GM18498 (cell line): ENCODE results near the gene LRRC63.
"Not testable (repeated sequence)": the region's sequence is repeated elsewhere in the genome, so short reads cannot be mapped to it uniquely, and the experiment has no call there.

Experiments
- ATAC-seq: cut with Tn5 transposase; IDR thresholded peaks from one replicate; pipeline ENCODE4 v1.9.1; 2021; ENCODE audit warnings: mild to moderate bottlenecking, moderate library complexity; ENCODE audit not compliant: unreplicated experiment

Gene LRRC63

DNA sequence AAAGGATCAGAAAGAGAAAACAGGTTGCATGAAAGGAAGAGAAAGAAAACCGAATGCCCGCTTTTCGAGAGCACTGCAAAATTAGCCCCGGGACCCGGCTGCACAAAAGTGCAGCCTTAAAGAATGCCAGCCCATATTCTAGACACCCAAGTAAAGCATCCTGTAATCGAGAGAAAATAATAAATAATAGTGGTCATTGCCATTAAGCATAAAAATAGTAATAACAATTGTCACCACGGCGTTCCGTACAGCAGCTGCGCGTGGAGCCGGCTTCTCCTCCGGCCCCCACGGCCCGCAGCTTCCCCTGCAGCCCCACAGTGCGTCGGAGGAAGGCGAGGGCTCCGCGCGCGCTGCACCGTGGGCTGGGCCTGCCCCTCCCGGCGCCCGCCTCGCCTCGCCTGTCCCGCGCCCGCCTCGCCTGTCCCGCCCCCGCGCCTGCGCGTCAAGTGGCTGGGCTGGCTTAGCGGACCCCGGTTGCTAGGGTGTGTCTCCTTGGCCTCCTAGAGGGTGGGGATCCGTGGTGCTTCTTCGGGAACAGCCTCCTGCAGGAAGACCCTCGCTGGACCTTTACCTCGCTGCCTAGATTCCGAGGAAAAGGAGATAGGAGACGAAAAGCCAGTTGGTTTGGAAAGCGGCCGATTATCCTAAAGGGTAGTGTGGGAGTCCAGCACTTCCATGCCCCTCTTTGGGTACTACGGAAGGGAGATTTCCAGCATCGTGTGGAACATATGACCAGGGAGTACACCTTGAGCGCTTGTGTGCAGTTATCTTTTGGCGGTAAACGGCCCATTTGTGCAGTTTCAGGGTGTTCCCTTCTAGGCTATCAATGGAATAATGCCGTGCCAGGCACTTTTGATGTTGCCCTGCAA lies at the start of gene LRRC63:
TSS of gene LRRC63 (plus strand) at position 446 of the 869 bp plus-strand sequence. CDS start 1,107 bp downstream, outside the sequence.
- ATAC-seq = peak; percentile 98

- ATAC-seq = not testable (repeated sequence)
Measured at GRCh38 chr13:46162741-46163140, 49.0 kb upstream of the LRRC63 start.

DNA sequence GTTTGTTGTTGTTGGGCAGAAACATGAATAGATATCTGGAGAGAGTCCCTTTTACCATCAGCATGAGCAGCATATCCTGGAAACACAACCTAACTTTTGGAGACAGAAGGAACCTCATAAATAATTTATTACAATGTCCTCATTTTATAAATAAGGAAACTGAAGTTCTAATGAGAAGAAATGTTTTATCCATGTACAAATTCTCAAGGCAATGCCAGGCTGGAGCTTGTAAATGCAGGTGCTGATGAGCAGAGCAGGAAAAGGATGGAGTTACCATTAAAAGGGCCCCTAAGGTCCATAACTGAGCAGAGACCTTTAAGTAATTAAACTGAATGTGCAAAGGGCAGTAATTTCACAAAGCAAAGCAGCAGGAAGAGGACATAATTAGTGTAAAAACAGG lies 47.1 kb upstream of the LRRC63 start:
- no peak for ATAC-seq

DNA sequence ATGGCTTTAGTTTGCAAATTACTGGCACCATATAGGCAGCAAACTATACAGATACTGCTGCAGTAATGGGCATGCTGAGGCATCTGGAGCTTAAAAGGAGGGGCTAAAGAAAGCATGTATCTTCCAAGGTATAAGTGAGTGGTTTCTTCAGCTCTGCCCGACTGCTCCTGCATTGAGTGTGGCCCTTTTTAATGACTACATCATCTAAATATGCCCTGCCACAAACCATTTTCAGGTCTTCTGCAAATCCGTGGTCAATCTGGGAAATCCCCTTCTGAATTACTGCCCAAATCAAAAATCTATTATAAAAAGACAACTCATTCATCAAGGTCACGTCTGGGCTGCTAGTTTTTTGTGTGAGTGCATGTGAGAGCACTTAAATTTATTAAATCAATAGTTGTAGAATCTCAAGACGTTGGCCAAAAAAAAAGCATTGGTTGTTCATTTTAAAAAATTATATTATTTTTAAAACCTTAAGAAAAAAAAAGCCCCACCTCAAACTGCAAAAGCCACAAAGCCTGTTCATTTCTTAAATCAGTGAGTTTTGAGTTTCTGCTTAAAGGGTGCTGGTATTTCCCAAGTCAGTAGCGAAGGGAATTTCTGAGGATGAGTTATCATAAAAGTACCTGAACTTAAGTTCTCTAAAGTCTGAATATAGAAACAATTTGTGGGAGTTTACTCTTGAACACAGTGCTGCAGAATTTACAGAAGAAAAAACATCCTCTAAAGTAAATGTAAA lies 46.1 kb upstream of the LRRC63 start:
- peak; percentile 65 for ATAC-seq

GRCh38 chr13:46166224-46166584 lies 45.5 kb upstream of the LRRC63 start:
- no peak for ATAC-seq

DNA sequence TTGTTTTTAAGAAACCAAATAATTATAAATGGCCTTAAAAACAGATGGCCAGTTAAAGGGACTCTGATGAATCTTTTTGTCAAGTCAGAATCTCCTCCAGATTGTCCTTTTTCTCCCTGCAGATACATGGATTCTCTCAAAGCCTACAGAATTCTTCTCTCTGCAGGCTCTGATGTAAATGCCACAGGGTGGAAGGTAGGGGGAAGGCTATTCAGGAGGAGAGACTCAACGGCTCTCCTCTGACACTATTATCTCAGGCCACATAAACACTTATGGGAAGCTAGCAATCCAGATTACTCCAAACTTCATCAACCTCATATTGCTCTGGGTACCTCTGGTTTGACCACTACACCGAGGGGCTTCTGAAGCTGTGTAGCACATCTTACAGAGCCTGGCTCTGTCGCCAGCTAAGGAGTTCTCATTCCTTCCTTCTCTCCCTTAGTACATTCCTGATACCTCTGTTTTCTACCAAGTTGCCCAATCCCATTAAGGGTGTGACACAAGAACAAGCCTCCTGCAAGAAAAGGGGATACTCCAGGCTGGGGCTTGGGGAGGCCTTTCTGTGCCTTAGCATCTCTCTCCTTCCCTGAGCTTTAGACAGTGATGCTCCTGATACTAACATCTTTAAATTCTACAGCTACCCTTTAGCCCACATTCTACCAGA lies 44.6 kb upstream of the LRRC63 start:
- ATAC-seq = no peak

DNA sequence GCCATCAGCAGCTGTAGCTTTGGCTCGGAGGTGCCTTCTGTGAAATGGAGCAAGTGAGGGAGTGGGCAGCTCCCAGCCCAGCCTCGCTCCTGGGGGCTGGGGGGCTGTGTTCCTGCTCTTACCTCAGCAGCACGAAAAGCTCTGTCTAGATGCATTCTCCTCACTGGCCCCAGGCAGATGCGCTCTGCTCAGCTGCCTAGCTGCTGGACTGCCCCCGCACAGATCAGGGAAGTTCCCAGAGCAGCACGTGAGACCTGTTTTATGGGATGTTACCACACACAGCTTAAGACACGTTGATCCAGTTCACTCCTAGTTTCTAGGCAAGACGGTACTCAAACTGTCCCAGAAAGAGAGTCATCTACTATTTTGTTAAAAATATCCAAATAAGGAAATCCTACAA lies 43.4 kb upstream of the LRRC63 start:
- peak; percentile 30 for ATAC-seq

DNA sequence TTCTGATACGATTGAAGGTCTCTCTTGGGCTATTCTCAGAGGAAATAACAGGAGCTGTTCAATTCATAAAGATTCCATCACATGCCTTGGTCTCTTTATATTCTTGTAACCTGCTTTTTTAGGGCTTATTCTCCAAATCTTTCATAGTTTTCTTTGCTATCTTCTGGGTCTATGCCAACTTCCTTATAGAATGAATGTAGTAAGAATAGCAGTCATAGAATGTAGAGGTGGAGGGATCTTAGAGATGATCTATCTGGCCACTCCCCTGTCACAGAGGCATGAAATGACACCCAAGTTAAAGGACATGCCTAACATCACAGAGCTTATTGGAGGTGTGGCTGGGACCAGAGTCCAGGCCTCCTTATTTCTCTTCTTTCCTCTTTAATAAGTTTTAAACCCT lies 42.9 kb upstream of the LRRC63 start:
- no peak for ATAC-seq

DNA sequence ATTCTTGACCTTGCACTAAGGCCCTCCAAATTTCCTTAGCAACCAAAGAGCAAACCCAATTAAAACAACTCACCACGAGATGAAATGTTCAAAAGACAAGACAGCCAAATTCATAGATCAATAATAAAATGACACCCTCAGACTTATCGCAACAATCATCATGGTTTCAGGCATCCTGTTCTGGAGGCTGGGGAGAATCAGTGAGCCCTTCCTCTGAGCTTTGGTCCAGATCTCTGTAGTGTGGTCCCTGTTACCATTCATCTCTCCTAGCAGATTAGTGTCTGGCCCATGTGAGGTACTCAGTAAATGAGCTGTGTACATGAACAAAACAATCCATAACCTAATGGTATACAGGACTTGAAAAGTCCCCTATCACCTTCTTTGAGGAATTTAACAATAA lies 42.0 kb upstream of the LRRC63 start:
- ATAC-seq = no peak

DNA sequence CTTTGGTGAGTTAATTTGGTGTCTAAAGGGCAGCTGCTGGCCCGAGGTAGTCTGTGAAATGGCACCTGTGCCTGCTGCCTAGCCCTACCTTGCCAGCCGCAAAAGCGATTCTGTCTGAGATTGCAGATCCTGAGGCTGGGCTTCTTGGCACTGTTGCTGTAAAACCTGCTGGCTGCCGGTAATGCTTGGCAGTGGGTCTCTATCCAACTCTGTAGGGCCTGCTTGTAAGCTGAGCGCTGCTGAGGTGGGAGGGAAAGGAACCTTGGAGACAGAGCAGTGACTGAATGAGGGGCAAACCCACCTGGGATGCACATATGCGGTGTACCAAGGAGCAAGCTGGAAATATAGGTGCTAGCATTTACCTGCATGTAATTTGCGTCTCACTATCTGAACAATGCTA lies 41.5 kb upstream of the LRRC63 start:
- ATAC-seq = no peak

DNA sequence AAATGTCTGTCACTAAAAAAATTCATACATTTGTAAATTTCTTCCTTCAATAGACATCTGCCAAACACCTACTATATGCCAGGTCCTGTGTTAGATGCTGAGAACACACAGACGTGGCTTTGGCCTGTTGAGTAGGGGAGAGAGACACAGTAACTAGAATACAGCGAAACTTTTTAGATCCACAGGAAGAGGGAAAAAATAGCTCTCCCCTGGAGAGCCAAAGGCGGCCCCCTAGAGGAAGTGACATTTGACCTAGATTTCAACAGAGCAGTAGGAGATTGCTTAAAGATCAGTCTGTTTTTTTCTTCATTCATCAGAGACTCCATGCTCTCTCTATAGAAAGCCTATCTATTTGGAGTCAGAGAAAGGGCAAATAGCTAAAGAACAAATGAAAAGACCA lies 41.0 kb upstream of the LRRC63 start:
- ATAC-seq = no peak

GRCh38 chr13:46171217-46171616 lies 40.5 kb upstream of the LRRC63 start:
- no peak for ATAC-seq

- ATAC-seq = no peak
Measured at GRCh38 chr13:46171739-46172138, 40.0 kb upstream of the LRRC63 start.

DNA sequence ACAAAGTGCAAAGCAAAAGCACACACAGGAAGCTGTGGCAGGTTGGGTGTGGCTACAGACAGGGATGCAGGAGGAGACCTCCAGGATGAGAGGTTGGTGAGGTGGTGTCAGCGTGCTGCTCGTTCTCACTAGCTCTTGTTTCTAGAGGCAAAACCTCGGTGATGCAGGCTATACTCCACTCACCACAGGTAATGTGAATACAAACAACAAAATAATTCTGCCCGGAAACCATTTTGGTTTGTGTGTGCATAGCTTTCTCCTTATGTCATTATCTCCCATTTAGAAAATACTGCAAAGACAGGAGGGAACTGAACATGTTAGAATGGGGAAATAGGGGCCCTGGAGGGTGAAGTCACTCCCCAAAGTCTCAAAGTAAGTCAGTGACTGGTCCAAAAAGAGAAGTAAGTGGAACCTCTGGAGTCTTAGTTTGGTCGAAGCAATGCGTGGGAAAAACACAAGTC lies 39.2 kb upstream of the LRRC63 start:
- no peak for ATAC-seq

- ATAC-seq = peak; percentile 39
Measured at GRCh38 chr13:46173656-46174055, 38.1 kb upstream of the LRRC63 start.

DNA sequence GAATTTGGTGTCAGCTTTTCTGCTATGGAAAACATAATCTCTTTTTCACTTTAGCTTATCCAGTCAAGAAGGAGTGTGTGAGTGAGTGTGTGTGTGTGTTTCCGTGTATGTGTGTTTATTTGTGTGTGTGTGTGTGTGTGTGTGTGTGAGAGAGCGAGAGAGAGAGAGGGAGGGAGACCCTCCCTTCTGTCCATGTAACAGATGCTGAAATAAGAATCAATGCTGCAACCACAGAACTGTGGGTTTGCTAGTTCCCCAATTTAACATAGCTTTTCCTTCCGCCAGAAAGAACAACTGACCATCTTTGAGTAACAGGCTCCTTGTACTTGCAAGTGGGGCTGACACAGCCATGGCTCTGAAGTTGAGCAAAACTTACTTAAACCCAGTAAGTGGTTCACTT lies 35.0 kb upstream of the LRRC63 start:
- peak; percentile 48 for ATAC-seq

DNA sequence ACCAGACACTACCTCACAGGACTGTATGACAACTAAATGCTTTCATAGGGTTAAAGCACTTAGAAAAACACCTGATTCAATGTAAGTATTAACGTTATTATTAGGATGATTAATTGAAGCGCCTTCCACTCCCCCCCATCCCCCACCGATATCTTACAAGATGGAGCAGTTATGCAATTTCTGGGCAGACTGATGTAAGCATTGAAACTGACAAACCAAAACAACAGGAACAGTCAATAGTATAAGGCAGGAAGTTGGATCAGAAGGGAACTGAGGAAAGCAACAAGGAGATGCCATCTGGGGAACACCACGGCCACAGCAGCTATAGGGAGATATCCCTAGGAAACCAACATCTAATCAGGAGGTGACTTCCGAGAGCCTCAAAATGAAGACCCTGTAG lies 33.6 kb upstream of the LRRC63 start:
- ATAC-seq = no peak

DNA sequence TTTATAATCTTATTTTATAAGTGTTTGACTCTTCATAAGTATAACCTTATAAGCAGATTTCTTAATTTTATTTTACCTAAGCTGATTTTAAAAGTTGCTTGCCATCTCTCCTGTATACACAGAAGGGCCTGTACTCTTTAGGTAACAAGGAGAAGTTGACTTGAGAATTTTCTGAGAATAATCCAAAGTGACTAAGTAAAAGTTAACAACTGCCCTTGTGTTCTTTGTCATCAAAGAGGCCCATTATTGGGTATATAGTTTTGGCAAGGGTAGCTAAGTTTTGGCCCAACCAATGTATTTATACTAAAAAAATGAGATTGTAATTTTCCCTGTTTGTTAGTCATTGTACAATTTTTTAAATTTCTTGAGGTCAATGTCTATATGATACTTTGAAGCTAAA lies 32.9 kb upstream of the LRRC63 start:
- ATAC-seq = no peak

DNA sequence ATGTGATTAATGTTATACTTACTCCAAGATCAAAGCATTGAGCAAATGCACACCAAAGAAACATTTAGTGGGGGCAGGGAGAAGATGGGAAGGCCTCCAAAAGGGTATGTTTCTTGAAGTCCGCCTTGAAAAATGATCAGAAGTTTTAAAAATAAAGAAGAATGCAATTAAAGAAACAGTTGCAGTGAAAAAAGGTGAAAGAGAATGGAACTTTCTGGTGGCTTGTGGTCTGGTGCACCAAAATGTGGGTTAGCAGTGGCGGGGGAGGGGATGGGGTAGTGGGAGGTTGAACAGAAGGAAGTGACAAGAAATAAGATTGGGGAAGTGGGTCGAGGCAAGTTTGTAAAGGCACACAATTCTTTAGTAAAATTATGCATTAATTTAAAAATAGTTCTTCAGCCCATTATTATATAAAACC lies 32.2 kb upstream of the LRRC63 start:
- no peak for ATAC-seq

DNA sequence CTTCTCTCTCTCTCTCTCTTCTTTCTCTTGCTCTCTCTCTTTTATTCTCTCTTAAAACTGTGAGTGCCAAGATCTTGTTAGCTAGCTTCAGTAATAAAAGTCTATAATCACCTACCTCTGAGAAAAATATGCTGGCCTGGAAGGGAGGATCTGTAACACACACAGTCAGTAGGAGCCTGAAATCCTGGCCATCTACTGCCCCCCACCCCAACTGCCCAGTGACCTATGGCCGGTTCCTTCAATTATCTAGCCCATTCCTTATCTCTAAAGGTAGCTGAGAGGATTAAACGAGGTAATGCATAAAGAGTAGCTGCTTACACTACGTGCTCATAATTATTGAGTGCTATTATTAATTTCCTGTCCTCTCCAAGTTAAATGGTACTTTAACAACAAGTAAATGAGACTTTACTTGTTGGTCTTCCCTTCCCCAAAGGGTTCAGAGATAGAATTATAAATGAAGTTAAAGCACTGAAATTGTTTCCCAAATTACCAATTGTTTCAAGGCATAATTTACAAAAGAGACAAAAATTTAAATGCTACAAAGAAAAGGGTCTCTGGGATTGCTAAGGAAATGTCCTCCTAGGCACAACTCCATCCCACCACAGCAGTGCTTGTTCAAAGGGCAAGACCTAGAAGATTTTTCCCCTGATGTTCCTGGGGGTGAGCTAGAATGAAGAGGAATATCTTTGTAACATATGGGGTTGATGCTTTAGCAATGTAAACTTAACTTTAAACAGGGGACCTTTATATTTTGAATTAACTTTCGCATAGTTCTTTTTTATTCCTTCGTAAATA lies 31.6 kb upstream of the LRRC63 start:
- no peak for ATAC-seq

DNA sequence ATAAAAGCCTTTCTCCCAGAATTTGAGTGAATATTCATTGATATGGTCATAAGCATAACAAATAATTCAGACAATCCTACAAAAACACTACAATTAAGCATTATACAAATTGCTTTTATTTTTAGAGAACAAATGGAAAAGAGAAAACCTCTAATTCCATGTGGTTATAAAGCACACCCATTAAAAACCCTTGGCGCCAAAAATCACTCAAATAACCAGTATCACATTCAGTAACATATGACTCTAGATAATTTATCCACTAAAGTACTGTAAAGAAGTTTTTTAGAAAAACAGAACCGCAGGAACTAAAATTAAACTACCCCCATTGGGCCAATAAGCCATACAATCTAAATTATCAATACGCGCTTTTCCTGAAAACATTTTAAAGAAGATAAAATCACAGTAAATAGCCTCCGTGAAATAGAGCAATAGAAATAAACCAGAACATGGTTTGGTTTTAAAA lies 30.3 kb upstream of the LRRC63 start:
- no peak for ATAC-seq
